ENCODE results near the gene BMPER.

BMPER gene

GRCh38 chr7:34036051-34036920 is 130.9 kb downstream of the BMPER start (continued):
- TF ChIP-seq, protein P1, sequence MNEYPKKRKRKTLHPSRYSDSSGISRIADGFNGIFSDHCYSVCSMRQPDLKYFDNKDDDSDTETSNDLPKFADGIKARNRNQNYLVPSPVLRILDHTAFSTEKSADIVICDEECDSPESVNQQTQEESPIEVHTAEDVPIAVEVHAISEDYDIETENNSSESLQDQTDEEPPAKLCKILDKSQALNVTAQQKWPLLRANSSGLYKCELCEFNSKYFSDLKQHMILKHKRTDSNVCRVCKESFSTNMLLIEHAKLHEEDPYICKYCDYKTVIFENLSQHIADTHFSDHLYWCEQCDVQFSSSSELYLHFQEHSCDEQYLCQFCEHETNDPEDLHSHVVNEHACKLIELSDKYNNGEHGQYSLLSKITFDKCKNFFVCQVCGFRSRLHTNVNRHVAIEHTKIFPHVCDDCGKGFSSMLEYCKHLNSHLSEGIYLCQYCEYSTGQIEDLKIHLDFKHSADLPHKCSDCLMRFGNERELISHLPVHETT (tag by site-specific recombination; IDR thresholded peaks at IDR 0.05), result no peak
- TF ChIP-seq BCL11B (tag by site-specific recombination; IDR thresholded peaks at IDR 0.05; ENCODE audit: low read depth) (no peak), SP2 (tag by site-specific recombination; IDR thresholded peaks at IDR 0.05) (no peak), TRIM28 (IDR thresholded peaks at IDR 0.05; ENCODE audit: borderline replicate concordance, low read length) (peak; percentile 68; the same call in 1 of the 2 replicates), YY1 (tag by site-specific recombination; IDR thresholded peaks at IDR 0.05) (no peak), OVOL3 (tag by site-specific recombination; IDR thresholded peaks at IDR 0.05) (no peak), ZNF23 (tag by site-specific recombination; IDR thresholded peaks at IDR 0.05; ENCODE audit: borderline replicate concordance) (no peak), GLIS1 (tag by site-specific recombination; IDR thresholded peaks at IDR 0.05) (peak; percentile 24; the same call in 1 of the 2 replicates), ZNF580 (tag by site-specific recombination; IDR thresholded peaks at IDR 0.05) (no peak), FEZF1 (tag by site-specific recombination; IDR thresholded peaks at IDR 0.05) (peak; percentile 87), ZNF488 (tag by site-specific recombination; IDR thresholded peaks at IDR 0.05) (no peak), ZNF654 (tag by site-specific recombination; IDR thresholded peaks at IDR 0.05; ENCODE audit: low read depth) (no peak), ZNF629 (tag by site-specific recombination; IDR thresholded peaks at IDR 0.05) (no peak), ZEB2 (tag by site-specific recombination; IDR thresholded peaks at IDR 0.05) (no peak), ZNF776 (tag by site-specific recombination; IDR thresholded peaks at IDR 0.05; ENCODE audit: borderline replicate concordance) (no peak), ZBTB21 (tag by site-specific recombination; IDR thresholded peaks at IDR 0.05) (no peak), INSM2 (tag by site-specific recombination; IDR thresholded peaks at IDR 0.05) (no peak), ZNF416 (tag by site-specific recombination; IDR thresholded peaks at IDR 0.05) (no peak), GFI1B (tag by site-specific recombination; IDR thresholded peaks at IDR 0.05) (no peak), ZFP69B (tag by site-specific recombination; IDR thresholded peaks at IDR 0.05) (no peak), ZIC2 (tag by site-specific recombination; IDR thresholded peaks at IDR 0.05) (peak; percentile 47; the same call in 1 of the 2 replicates), ZFP37 (tag by site-specific recombination; IDR thresholded peaks at IDR 0.05) (peak; percentile 18; the same call in 1 of the 2 replicates), ZNF157 (tag by site-specific recombination; IDR thresholded peaks at IDR 0.05) (no peak), ZNF624 (tag by site-specific recombination; IDR thresholded peaks at IDR 0.05) (no peak), ZNF677 (tag by site-specific recombination; IDR thresholded peaks at IDR 0.05) (no peak)
- TF ChIP-seq, protein P2, sequence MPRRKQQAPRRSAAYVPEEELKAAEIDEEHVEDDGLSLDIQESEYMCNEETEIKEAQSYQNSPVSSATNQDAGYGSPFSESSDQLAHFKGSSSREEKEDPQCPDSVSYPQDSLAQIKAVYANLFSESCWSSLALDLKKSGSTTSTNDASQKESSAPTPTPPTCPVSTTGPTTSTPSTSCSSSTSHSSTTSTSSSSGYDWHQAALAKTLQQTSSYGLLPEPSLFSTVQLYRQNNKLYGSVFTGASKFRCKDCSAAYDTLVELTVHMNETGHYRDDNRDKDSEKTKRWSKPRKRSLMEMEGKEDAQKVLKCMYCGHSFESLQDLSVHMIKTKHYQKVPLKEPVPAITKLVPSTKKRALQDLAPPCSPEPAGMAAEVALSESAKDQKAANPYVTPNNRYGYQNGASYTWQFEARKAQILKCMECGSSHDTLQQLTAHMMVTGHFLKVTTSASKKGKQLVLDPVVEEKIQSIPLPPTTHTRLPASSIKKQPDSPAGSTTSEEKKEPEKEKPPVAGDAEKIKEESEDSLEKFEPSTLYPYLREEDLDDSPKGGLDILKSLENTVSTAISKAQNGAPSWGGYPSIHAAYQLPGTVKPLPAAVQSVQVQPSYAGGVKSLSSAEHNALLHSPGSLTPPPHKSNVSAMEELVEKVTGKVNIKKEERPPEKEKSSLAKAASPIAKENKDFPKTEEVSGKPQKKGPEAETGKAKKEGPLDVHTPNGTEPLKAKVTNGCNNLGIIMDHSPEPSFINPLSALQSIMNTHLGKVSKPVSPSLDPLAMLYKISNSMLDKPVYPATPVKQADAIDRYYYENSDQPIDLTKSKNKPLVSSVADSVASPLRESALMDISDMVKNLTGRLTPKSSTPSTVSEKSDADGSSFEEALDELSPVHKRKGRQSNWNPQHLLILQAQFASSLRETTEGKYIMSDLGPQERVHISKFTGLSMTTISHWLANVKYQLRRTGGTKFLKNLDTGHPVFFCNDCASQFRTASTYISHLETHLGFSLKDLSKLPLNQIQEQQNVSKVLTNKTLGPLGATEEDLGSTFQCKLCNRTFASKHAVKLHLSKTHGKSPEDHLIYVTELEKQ (tag by site-specific recombination; IDR thresholded peaks at IDR 0.05; ENCODE audit: borderline replicate concordance), result no peak
- TF ChIP-seq, protein P3, sequence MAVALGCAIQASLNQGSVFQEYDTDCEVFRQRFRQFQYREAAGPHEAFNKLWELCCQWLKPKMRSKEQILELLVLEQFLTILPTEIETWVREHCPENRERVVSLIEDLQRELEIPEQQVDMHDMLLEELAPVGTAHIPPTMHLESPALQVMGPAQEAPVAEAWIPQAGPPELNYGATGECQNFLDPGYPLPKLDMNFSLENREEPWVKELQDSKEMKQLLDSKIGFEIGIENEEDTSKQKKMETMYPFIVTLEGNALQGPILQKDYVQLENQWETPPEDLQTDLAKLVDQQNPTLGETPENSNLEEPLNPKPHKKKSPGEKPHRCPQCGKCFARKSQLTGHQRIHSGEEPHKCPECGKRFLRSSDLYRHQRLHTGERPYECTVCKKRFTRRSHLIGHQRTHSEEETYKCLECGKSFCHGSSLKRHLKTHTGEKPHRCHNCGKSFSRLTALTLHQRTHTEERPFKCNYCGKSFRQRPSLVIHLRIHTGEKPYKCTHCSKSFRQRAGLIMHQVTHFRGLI (tag by site-specific recombination; IDR thresholded peaks at IDR 0.05), result no peak
- TF ChIP-seq, protein P4, sequence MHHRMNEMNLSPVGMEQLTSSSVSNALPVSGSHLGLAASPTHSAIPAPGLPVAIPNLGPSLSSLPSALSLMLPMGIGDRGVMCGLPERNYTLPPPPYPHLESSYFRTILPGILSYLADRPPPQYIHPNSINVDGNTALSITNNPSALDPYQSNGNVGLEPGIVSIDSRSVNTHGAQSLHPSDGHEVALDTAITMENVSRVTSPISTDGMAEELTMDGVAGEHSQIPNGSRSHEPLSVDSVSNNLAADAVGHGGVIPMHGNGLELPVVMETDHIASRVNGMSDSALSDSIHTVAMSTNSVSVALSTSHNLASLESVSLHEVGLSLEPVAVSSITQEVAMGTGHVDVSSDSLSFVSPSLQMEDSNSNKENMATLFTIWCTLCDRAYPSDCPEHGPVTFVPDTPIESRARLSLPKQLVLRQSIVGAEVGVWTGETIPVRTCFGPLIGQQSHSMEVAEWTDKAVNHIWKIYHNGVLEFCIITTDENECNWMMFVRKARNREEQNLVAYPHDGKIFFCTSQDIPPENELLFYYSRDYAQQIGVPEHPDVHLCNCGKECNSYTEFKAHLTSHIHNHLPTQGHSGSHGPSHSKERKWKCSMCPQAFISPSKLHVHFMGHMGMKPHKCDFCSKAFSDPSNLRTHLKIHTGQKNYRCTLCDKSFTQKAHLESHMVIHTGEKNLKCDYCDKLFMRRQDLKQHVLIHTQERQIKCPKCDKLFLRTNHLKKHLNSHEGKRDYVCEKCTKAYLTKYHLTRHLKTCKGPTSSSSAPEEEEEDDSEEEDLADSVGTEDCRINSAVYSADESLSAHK (tag by site-specific recombination; IDR thresholded peaks at IDR 0.05), result no peak
